Muscle of leg (tissue), 11 donors: Measurements from ENCODE around the gene KLHL35. TPM values are rescaled to one million over a fixed set of nuclear protein-coding genes. Genes with fewer than 3 reads are reported as not detected.
"Not testable (repeated sequence)": the region's sequence is repeated elsewhere in the genome, so short reads cannot be mapped to it uniquely, and the experiment has no call there.

ENCODE experiments used
- DNase-seq: peaks from one replicate; pipeline ENCODE4 v3.0.0; 2013
- H3K27ac ChIP-seq: one replicate; pipeline ENCODE4 v1.5.1; 2013; ENCODE audit warnings: mild to moderate bottlenecking, low read length, control low read depth
- H3K27me3 ChIP-seq: one replicate; pipeline ENCODE4 v1.6.1; 2013; ENCODE audit warnings: low read length; ENCODE audit not compliant: control insufficient read depth, insufficient read depth
- H3K36me3 ChIP-seq: one replicate; pipeline ENCODE4 v1.6.1; 2013; ENCODE audit warnings: low read length; ENCODE audit not compliant: control insufficient read depth, insufficient read depth
- H3K4me1 ChIP-seq: one replicate; pipeline ENCODE4 v1.6.1; 2013; ENCODE audit warnings: low read length; ENCODE audit not compliant: control insufficient read depth, insufficient read depth
- H3K4me3 ChIP-seq: one replicate; pipeline ENCODE4 v1.5.1; 2013; ENCODE audit warnings: low read length, control low read depth
- H3K9me3 ChIP-seq: replicated peaks from 2 replicates; pipeline ENCODE4 v1.6.1; 2013; ENCODE audit warnings: low read depth, low read length; ENCODE audit not compliant: control insufficient read depth
- WGBS: methylation state at CpG from one replicate; pipeline ENCODE4 v1.1.5; 2013; ENCODE audit warnings: missing lambda C conversion rate; ENCODE audit not compliant: insufficient coverage; 5-methylcytosine and 5-hydroxymethylcytosine counted together
- polyA plus RNA-seq, 8 donors: library from polyadenylated mRNA; unstranded; fragments of 120-200 nt; gene quantifications; one replicate each; pipeline versions ENCODE4 v1.2.1 to v1.2.3, GENCODE V29; 2013; ENCODE audit warnings: inconsistent platforms in 1 of 8, low replicate concordance in 1 of 8; ENCODE audit not compliant: insufficient read length in 8 of 8, insufficient read depth in 1 of 8
- total RNA-seq: library from RNA; stranded (reverse); fragments of 120-200 nt; gene quantifications from one replicate; pipeline ENCODE4 v1.2.4, GENCODE V29; 2013

The KLHL35 gene
- total and polyA plus RNA-seq, 9 donors = 2.3 to 6.5 (median 4.2) TPM

- peaks cover 48% of the 10 kb centered on the region for H3K36me3 ChIP-seq
- peaks cover 28% of the 10 kb centered on the region for H3K4me1 ChIP-seq
Measured at GRCh38 chr11:75409971-75410370, 23.0 kb downstream of the KLHL35 start.

GRCh38 chr11:75408957-75409219 is 24.1 kb downstream of the KLHL35 start:
- Histone ChIP-seq H3K9me3 (no peaks in the 10 kb centered on the region), H3K27ac (no peak overlapping the region), H3K4me1 (peaks cover 19% of the 10 kb centered on the region), H3K27me3 (no peaks in the 10 kb centered on the region), H3K4me3 (no peak overlapping the region), H3K36me3 (peaks cover 54% of the 10 kb centered on the region)
- WGBS = no CpG with 5 or more reads among the region's 2 CpGs
- no peak for DNase-seq

More at GRCh38 chr11:75409971-75410370, 23.0 kb downstream of the KLHL35 start:
- not testable (repeated sequence) for H3K4me3 ChIP-seq, DNase-seq, H3K9me3 ChIP-seq, H3K27me3 ChIP-seq, H3K27ac ChIP-seq
- no CpG with 5 or more reads among the region's 33 CpGs for WGBS

- WGBS = no CpG with 5 or more reads among the region's 1 CpG
- peaks cover 9% of the 10 kb centered on the region for H3K4me1 ChIP-seq
- DNase-seq = no peak
- no peaks in the 10 kb centered on the region for H3K9me3 ChIP-seq
- no peak overlapping the region for H3K4me3 ChIP-seq
- H3K27me3 ChIP-seq = no peaks in the 10 kb centered on the region
- H3K27ac ChIP-seq = no peak overlapping the region
- peaks cover 66% of the 10 kb centered on the region for H3K36me3 ChIP-seq
Measured at GRCh38 chr11:75406338-75406777, 26.6 kb downstream of the KLHL35 start.

GRCh38 chr11:75403983-75404658 is 28.9 kb downstream of the KLHL35 start:
- DNase-seq = no peak
- Histone ChIP-seq H3K4me3 (no peak overlapping the region), H3K9me3 (no peaks in the 10 kb centered on the region), H3K4me1 (peaks cover 17% of the 10 kb centered on the region), H3K27me3 (no peaks in the 10 kb centered on the region), H3K36me3 (peaks cover 72% of the 10 kb centered on the region), H3K27ac (no peak overlapping the region)
- 89% methylated on average over 15 of the region's 15 CpGs for WGBS

- 80% methylated on average over 1 of the region's 1 CpG for WGBS
- H3K4me1 ChIP-seq = peaks cover 15% of the 10 kb centered on the region
- H3K4me3 ChIP-seq = no peak overlapping the region
Measured at GRCh38 chr11:75403037-75403436, 30.0 kb downstream of the KLHL35 start.

GRCh38 chr11:75402002-75402773 is 30.8 kb downstream of the KLHL35 start:
- peaks cover 15% of the 10 kb centered on the region for H3K4me1 ChIP-seq
- DNase-seq = no peak
- H3K9me3 ChIP-seq = no peaks in the 10 kb centered on the region
- H3K36me3 ChIP-seq = peaks cover 60% of the 10 kb centered on the region
- no peak overlapping the region for H3K4me3 ChIP-seq
- H3K27me3 ChIP-seq = no peaks in the 10 kb centered on the region
- no peak overlapping the region for H3K27ac ChIP-seq
- 85% methylated on average over 8 of the region's 10 CpGs for WGBS

More at GRCh38 chr11:75403037-75403436, 30.0 kb downstream of the KLHL35 start:
- H3K27me3 ChIP-seq = no peaks in the 10 kb centered on the region
- peaks cover 64% of the 10 kb centered on the region for H3K36me3 ChIP-seq
- no peak overlapping the region for H3K27ac ChIP-seq
- DNase-seq = no peak
- no peaks in the 10 kb centered on the region for H3K9me3 ChIP-seq

GRCh38 chr11:75400146-75400865 is 32.7 kb downstream of the KLHL35 start:
- no peaks in the 10 kb centered on the region for H3K9me3 ChIP-seq
- no peak for DNase-seq
- H3K27ac ChIP-seq = peak overlapping the region; percentile 97
- H3K4me3 ChIP-seq = peak overlapping the region; percentile 99
- H3K4me1 ChIP-seq = peaks cover 15% of the 10 kb centered on the region
- peaks cover 45% of the 10 kb centered on the region for H3K36me3 ChIP-seq
- 0% methylated on average over 3 of the region's 11 CpGs for WGBS
- no peaks in the 10 kb centered on the region for H3K27me3 ChIP-seq

- Histone ChIP-seq H3K27me3 (no peaks in the 10 kb centered on the region), H3K36me3 (peaks cover 38% of the 10 kb centered on the region), H3K4me1 (peaks cover 15% of the 10 kb centered on the region), H3K9me3 (no peaks in the 10 kb centered on the region), H3K4me3 (peak within 1 kb of the TSS; percentile 99), H3K27ac (peak within 1 kb of the TSS; percentile 97)
- WGBS = under 1% methylated on average over 35 of the region's 55 CpGs
- peak; percentile 98 for DNase-seq
Measured at GRCh38 chr11:75399344-75400145, 33.5 kb downstream of the KLHL35 start, which contains the start of gene RPS3. TSS of gene RPS3 (plus strand) at chr11:75399518. CDS start at chr11:75399548, 30 bp downstream.

- H3K4me1 ChIP-seq = peaks cover 15% of the 10 kb centered on the region
- no peak overlapping the region for H3K4me3 ChIP-seq
- H3K36me3 ChIP-seq = peaks cover 32% of the 10 kb centered on the region
- H3K27ac ChIP-seq = no peak overlapping the region
- WGBS = 70% methylated on average over 2 of the region's 8 CpGs
- H3K27me3 ChIP-seq = no peaks in the 10 kb centered on the region
- no peak for DNase-seq
- H3K9me3 ChIP-seq = no peaks in the 10 kb centered on the region
Measured at GRCh38 chr11:75398906-75399305, 34.1 kb downstream of the KLHL35 start.
